ENCODE measurements around the gene LIAS. TPM values are rescaled to one million over a fixed set of nuclear protein-coding genes. Genes with fewer than 3 reads are reported as not detected.

The LIAS gene
- total RNA-seq, 1 experiment from 2014 or later, result 19.7 TPM

- H3K9me3 ChIP-seq (replicated peaks), result no peaks in the 10 kb centered on the region
- H3K36me3 ChIP-seq, result peaks cover 11% of the 10 kb centered on the region
- no peak overlapping the region for H3K27ac ChIP-seq
- DNase-seq, result no peak
- H3K4me1 ChIP-seq, result no peaks in the 10 kb centered on the region
- no peaks in the 10 kb centered on the region for H3K27me3 ChIP-seq
- no peak overlapping the region for H3K4me3 ChIP-seq
Observed at GRCh38 chr4:39470402-39470801, 11.5 kb downstream of the LIAS start.

DNA sequence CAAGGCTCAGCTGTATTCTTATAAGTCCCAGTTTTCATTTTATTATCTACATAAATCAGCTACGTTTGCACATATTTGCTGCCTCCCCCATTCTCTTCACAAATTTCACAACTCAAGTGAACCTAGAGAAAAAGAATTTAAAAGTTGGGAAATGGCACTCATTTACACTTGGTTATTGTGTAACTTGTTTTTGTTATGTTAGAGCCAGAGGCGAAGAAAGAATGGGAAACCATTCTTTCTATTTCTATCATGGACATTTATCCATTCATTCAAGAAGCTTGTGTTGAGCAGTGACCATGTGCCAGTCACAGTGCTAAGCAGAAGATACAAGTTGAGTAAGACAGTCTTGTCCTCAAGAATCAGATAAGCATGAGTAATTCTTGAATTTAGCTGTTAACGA is 13.5 kb downstream of the LIAS start:
- Histone ChIP-seq H3K27ac (no peak overlapping the region), H3K4me1 (no peaks in the 10 kb centered on the region), H3K36me3 (peaks cover 9% of the 10 kb centered on the region), H3K27me3 (no peaks in the 10 kb centered on the region), H3K4me3 (no peak overlapping the region), H3K9me3 (replicated peaks) (no peaks in the 10 kb centered on the region)
- no peak for DNase-seq

DNA sequence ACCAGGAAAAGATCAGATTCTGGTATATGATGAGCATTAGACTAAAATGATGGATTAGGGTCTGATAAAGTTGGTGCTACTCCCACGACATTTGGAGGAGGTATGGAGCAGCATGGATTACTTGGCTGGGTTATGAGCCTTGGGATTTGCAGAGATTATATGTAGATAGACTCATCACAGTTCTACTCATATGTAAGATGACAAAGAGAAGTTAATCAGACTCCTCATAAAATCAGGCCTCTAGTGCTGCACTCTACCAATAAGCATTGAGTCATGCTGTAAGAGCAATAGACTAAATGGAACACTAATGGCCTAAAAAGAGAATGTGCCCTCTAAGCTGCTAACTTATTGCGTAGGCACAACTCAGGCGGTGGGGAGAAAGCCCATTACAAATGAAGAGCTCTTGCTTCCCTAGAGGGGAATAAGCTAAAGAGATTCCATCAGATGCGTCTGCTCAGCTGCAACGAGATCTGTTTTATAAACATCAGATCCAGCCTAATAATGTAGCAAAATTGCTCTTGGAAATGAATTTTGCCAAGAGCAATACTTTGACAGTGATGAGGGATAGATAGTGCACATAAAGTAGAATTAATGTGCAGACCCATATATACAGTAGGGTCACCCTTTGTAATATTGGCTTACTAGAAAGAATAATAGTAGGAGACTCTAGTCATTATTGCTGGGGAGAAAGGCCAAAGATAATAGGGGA is 17.5 kb downstream of the LIAS start:
- DNase-seq, result no peak
- Histone ChIP-seq H3K27ac (no peak overlapping the region), H3K4me1 (no peaks in the 10 kb centered on the region), H3K36me3 (peaks cover 3% of the 10 kb centered on the region; the same call in 1 of the 2 replicates), H3K9me3 (replicated peaks) (no peaks in the 10 kb centered on the region), H3K4me3 (no peak overlapping the region), H3K27me3 (no peaks in the 10 kb centered on the region)

DNA sequence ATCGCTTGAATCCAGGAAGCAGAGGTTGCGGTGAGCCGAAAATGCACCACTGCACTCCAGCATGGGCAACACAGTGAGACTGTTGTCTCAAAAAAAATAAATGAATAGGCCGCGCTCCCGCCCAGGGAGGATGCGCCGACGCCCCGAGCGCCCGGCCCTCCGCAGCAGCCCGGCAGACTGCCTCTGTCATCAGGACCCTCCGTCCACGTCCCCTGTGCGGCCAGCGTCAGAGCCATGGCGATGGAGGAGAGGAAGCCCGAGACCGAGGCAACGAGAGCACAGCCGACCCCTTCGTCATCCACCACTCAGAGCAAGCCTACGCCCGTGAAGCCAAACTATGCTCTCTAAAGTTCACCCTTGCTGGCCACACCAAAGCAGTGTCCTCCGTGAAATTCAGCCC is 21.4 kb downstream of the LIAS start:
- H3K27ac ChIP-seq, result no peak overlapping the region
- no peaks in the 10 kb centered on the region for H3K4me1 ChIP-seq
- H3K4me3 ChIP-seq, result no peak overlapping the region
- H3K36me3 ChIP-seq, result peaks cover 3% of the 10 kb centered on the region; the same call in 1 of the 2 replicates
- no peaks in the 10 kb centered on the region for H3K9me3 ChIP-seq (replicated peaks)
- H3K27me3 ChIP-seq, result no peaks in the 10 kb centered on the region
- DNase-seq, result no peak

DNA sequence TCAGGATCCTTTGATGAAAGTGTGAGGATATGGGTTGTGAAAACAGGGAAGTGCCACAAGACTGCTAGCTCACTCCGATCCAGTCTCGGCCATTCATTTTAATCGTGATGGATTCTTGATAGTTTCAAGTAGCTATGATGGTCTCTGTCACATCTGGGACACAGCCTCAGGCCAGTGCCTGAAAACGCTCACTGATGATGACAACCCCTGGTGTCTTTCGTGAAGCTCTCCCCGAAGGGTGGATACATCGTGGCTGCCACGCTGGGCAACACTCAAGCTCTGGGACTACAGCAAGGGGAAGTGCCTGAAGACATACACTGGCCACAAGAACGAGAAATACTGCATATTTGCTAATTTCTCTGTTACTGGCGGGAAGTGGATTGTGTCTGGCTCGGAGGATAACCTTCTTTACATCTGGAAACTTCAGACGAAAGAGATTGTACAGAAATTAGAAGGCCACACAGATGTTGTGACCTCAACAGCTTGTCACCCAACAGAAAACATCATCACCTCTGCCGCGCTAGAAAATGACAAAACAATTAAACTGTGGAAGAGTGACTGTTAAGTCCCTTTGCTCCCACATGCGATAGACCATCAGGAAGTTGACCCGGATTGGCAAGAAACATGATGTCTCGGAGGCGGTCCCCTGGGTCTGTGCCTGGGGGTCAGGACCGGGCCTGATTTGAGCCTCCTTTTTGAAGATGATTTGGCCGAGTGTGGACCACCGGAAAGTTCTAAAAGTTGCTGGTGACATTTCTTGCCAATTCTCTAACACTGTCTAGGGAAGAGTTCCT is 22.2 kb downstream of the LIAS start:
- Histone ChIP-seq H3K4me3 (no peak overlapping the region), H3K36me3 (peaks cover 3% of the 10 kb centered on the region; the same call in 1 of the 2 replicates), H3K27me3 (no peaks in the 10 kb centered on the region), H3K27ac (no peak overlapping the region), H3K4me1 (no peaks in the 10 kb centered on the region), H3K9me3 (replicated peaks) (no peaks in the 10 kb centered on the region)
- no peak for DNase-seq

GRCh38 chr4:39484582-39485272 is 25.9 kb downstream of the LIAS start:
- H3K27ac ChIP-seq, result no peak overlapping the region
- no peaks in the 10 kb centered on the region for H3K36me3 ChIP-seq
- no peaks in the 10 kb centered on the region for H3K9me3 ChIP-seq (replicated peaks)
- no peaks in the 10 kb centered on the region for H3K27me3 ChIP-seq
- H3K4me1 ChIP-seq, result no peaks in the 10 kb centered on the region
- no peak overlapping the region for H3K4me3 ChIP-seq
- no peak for DNase-seq

DNA sequence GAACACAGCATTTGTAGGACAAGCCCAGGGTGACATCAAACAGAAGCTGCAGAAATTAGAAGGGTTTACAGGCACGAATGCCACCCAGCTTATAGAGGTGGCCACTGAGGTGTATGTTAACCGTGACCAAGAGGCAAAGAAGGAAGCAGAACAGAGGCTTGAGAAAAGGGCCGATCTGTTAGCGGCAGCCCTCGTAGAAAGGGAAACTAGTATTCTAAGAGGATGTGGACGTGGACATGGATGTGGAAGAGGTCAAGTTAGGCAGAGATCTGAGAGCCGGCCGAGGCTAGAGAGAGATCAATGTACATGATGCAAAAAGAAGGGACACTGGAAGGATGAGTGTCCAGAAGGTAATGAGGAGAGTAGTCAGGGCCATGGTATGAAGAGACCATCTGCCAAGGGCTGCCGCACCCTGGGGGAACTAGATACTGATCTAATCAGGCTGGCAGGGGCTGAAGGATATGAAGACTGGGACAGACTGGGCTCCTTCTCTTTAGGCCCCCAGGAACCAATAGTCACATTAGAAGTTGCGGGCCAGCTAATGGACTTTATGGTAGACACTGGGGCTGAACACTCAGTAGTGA is 27.5 kb downstream of the LIAS start:
- no peaks in the 10 kb centered on the region for H3K9me3 ChIP-seq (replicated peaks)
- H3K36me3 ChIP-seq, result no peaks in the 10 kb centered on the region
- H3K27me3 ChIP-seq, result no peaks in the 10 kb centered on the region
- no peak for DNase-seq
- H3K27ac ChIP-seq, result no peak overlapping the region
- no peaks in the 10 kb centered on the region for H3K4me1 ChIP-seq
- no peak overlapping the region for H3K4me3 ChIP-seq

GRCh38 chr4:39490322-39490721 is 31.5 kb downstream of the LIAS start:
- no peaks in the 10 kb centered on the region for H3K9me3 ChIP-seq (replicated peaks)
- no peak for DNase-seq
- no peaks in the 10 kb centered on the region for H3K36me3 ChIP-seq
- H3K27me3 ChIP-seq, result no peaks in the 10 kb centered on the region
- H3K27ac ChIP-seq, result no peak overlapping the region
- H3K4me3 ChIP-seq, result no peak overlapping the region
- no peaks in the 10 kb centered on the region for H3K4me1 ChIP-seq

GRCh38 chr4:39494354-39494753 is 35.5 kb downstream of the LIAS start:
- Histone ChIP-seq H3K4me3 (no peak overlapping the region), H3K27me3 (no peaks in the 10 kb centered on the region), H3K36me3 (peaks cover 10% of the 10 kb centered on the region), H3K4me1 (no peaks in the 10 kb centered on the region), H3K27ac (no peak overlapping the region), H3K9me3 (replicated peaks) (no peaks in the 10 kb centered on the region)
- DNase-seq, result no peak

DNA sequence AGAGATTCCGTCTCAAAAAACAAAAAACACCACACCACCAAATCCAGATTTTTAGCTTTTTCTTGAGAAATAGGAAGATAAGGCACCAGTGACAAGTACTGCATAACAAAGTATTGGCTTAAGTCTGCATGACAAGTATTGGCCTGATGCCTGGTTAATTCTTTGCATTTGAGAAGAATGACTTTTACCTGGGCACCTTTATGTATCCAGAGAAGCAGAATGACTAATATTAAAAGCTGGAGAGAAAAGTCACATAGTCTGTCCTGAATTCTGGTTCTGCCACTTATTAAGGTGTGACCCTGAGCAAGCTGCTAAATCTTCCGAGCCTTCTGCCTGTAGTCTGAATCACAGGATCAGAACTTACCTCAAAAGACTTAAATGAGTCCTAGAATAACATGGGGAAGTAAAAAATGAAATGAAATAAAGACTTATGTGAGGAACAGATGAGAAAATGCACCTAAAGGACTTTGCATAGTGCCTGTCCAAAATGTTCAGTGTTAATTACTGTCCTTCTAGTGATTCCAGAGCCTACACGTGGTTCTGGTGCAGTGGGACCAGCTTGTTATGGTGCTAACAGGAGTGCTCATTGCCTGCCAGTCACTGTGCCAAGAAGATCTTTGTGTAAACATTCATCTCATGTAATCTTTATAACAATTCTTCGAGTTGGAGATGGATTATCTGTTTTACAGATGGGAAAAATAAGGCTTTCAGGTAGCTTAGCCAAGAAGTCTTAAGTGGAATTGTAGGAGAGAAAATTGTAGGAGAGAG is 36.8 kb downstream of the LIAS start:
- Histone ChIP-seq H3K36me3 (peaks cover 18% of the 10 kb centered on the region), H3K9me3 (replicated peaks) (no peaks in the 10 kb centered on the region), H3K27me3 (no peaks in the 10 kb centered on the region), H3K4me3 (no peak overlapping the region), H3K4me1 (no peaks in the 10 kb centered on the region), H3K27ac (no peak overlapping the region)
- no peak for DNase-seq

DNA sequence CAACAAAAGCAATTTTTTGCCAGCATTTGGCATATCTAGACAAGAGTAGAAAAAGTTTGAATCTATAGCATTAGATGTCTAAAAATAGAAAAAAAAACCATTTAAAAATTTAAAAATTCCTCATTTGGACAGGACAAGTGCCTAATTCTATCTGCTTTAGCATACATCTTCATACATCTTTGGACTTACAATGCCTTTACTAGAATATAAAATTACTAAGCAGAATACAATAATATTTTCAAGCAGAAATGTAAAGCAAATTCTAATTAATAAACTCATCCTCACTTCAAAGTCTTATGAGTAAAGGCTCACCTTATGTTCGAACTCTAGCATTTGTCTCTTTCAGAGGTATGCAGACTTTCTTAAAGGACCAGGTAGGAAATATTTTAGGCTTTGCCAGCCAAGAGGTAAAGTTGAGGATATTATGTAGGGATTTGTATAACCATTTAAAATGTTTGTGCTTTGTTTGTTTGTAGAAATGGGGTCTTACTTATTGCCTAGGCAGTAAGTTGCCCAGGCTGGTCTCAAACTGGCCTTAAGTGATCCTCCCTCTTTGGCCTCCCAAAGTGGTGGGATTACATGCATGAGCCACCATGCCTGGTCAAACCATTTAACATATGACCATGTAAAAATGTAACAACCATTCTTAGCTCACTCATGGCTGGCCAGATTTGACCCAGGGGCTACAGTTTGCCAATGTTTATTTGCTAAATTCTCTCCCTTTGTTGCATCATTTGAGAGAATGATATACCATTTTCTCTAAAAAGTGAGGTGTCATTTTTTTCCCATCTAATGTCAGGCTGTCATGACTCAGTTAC is 39.3 kb downstream of the LIAS start:
- no peak for DNase-seq
- no peaks in the 10 kb centered on the region for H3K27me3 ChIP-seq
- no peaks in the 10 kb centered on the region for H3K4me1 ChIP-seq
- H3K4me3 ChIP-seq, result no peak overlapping the region
- peaks cover 36% of the 10 kb centered on the region for H3K36me3 ChIP-seq
- H3K9me3 ChIP-seq (replicated peaks), result no peaks in the 10 kb centered on the region
- H3K27ac ChIP-seq, result no peak overlapping the region

GRCh38 chr4:39498727-39499020 is 39.8 kb downstream of the LIAS start:
- Histone ChIP-seq H3K27ac (no peak overlapping the region), H3K9me3 (replicated peaks) (no peaks in the 10 kb centered on the region)
- no peak for DNase-seq

GRCh38 chr4:39502019-39502663 is 43.3 kb downstream of the LIAS start:
- Histone ChIP-seq H3K4me3 (no peak overlapping the region), H3K9me3 (replicated peaks) (no peaks in the 10 kb centered on the region), H3K4me1 (no peaks in the 10 kb centered on the region), H3K36me3 (peaks cover 71% of the 10 kb centered on the region), H3K27ac (no peak overlapping the region), H3K27me3 (no peaks in the 10 kb centered on the region)
- DNase-seq, result no peak

More at GRCh38 chr4:39498727-39499020, 39.8 kb downstream of the LIAS start:
- Histone ChIP-seq H3K36me3 (peaks cover 41% of the 10 kb centered on the region), H3K27me3 (no peaks in the 10 kb centered on the region), H3K4me3 (no peak overlapping the region), H3K4me1 (no peaks in the 10 kb centered on the region)
